ENCODE data around the gene COL27A1. TPM values are rescaled to one million over a fixed set of nuclear protein-coding genes. Genes with fewer than 3 reads are reported as not detected.

COL27A1 gene
- total RNA-seq, 2 experiments from 2014 or later, result 8.4 to 9.7 TPM

DNA sequence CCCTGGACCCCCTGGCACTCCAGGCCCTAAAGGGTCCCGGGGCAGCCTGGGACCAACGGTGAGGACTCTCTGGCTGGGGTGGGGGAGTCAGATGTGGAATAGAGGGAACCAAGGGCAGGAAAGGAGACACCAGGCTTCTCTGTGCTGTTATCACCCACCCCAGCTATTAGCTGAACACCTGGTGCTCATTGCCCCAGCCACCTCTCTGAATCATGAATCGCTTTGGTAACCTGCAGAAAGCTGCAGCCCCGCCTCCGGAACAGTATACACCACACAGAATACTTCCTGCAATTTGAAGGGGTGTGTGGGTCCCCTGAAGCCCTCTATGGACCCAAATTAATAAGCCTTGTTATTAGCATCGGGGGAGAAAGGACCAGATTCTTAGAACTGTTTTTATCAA, 127.2 kb downstream of the COL27A1 start:
- ChIA-PET POLR2A (no interaction called here), CTCF (interaction anchor here (6.2 kb wide), 1 partner anchor 9 kb away, joined by 30 read pairs; no protein-coding TSS in a partner anchor)
- peak; percentile 48 for ATAC-seq
- peak; percentile 21 for DNase-seq
- Mint-ChIP-seq H3K27me3 (peaks cover 1% of the 10 kb centered on the region), H3K4me3 (no peak overlapping the region), H3K4me1 (ENCODE audit: low read depth) (no peaks in the 10 kb centered on the region), H3K27ac (no peak overlapping the region), H3K36me3 (ENCODE audit: low read depth) (no peaks in the 10 kb centered on the region), H3K9me3 (no peaks in the 10 kb centered on the region)
- intact Hi-C loops (cut with micrococcal nuclease), result no loop called here
- TF ChIP-seq, protein P1, sequence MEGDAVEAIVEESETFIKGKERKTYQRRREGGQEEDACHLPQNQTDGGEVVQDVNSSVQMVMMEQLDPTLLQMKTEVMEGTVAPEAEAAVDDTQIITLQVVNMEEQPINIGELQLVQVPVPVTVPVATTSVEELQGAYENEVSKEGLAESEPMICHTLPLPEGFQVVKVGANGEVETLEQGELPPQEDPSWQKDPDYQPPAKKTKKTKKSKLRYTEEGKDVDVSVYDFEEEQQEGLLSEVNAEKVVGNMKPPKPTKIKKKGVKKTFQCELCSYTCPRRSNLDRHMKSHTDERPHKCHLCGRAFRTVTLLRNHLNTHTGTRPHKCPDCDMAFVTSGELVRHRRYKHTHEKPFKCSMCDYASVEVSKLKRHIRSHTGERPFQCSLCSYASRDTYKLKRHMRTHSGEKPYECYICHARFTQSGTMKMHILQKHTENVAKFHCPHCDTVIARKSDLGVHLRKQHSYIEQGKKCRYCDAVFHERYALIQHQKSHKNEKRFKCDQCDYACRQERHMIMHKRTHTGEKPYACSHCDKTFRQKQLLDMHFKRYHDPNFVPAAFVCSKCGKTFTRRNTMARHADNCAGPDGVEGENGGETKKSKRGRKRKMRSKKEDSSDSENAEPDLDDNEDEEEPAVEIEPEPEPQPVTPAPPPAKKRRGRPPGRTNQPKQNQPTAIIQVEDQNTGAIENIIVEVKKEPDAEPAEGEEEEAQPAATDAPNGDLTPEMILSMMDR (IDR thresholded peaks at IDR 0.05), result no peak

DNA sequence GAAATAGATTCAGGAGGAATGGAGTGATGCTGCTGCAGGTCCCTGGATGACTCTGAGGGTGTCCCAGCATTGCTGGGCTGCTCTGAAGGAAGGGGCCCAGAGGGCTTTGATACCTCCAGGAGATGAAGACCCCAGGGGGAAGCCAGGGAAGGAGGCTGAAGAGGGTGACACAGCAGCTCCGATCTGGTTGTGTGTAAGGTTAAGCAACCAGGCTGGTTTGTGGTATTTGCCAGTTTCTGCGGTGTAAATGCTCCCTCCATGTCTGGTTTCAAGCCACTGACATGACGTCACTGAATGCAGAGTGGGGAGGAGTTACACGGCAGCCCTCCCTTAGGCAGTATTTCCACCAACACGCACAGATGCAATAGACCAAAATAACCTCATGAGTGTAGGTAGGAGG, 127.6 kb downstream of the COL27A1 start:
- no peaks in the 10 kb centered on the region for H3K9me3 Mint-ChIP-seq
- POLR2A ChIA-PET, result no interaction called here
- peaks cover 1% of the 10 kb centered on the region for H3K27me3 Mint-ChIP-seq

DNA sequence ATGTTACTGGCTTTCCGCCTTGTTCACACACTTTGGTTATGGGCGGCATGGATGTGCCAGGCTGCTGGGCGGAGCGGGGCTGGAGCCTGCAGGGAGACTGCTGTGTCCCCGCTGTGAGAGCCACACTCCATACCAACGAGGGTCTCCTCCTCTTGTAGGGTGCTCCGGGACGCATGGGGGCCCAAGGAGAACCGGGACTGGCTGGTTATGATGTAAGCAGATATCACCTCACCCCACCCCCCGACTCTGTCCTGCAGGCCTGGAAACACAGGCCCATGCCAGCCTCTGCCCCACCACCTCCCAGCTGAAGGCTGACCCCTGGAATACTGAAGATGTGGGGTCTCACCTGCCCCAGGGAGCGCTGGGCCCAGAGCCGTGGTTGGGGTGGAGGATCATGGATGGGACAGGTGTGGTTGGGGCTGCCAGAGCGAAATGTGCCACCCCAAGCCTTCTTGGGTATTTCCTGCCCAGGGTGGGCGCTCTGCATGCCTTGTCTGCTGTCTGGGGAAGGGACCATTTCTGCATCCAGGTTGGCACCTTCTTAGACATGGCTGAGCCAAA, 128.3 kb downstream of the COL27A1 start:
- no peak overlapping the region for H3K4me3 Mint-ChIP-seq
- intact Hi-C loops (cut with micrococcal nuclease), result no loop called here
- DNase-seq (no peak), ATAC-seq (no peak)
- TF ChIP-seq, protein P1 (IDR thresholded peaks at IDR 0.05), result no peak
- no peaks in the 10 kb centered on the region for H3K36me3 Mint-ChIP-seq (ENCODE audit: low read depth)
- ChIA-PET POLR2A (no interaction called here), CTCF (no interaction called here)
- no peaks in the 10 kb centered on the region for H3K4me1 Mint-ChIP-seq (ENCODE audit: low read depth)
- no peaks in the 10 kb centered on the region for H3K9me3 Mint-ChIP-seq
- no peak overlapping the region for H3K27ac Mint-ChIP-seq
- H3K27me3 Mint-ChIP-seq, result peaks cover 1% of the 10 kb centered on the region

More for the DNA sequence above, 127.6 kb downstream of the COL27A1 start:
- CTCF ChIA-PET, result interaction anchor here (6.2 kb wide), 1 partner anchor 9 kb away, joined by 30 read pairs; no protein-coding TSS in a partner anchor
- ATAC-seq (peak; percentile 80), DNase-seq (peak; percentile 55)
- intact Hi-C loops (cut with micrococcal nuclease), result no loop called here
- Mint-ChIP-seq H3K4me3 (no peak overlapping the region), H3K4me1 (ENCODE audit: low read depth) (no peaks in the 10 kb centered on the region), H3K27ac (no peak overlapping the region), H3K36me3 (ENCODE audit: low read depth) (no peaks in the 10 kb centered on the region)
- TF ChIP-seq, protein P1 (IDR thresholded peaks at IDR 0.05), result no peak

DNA sequence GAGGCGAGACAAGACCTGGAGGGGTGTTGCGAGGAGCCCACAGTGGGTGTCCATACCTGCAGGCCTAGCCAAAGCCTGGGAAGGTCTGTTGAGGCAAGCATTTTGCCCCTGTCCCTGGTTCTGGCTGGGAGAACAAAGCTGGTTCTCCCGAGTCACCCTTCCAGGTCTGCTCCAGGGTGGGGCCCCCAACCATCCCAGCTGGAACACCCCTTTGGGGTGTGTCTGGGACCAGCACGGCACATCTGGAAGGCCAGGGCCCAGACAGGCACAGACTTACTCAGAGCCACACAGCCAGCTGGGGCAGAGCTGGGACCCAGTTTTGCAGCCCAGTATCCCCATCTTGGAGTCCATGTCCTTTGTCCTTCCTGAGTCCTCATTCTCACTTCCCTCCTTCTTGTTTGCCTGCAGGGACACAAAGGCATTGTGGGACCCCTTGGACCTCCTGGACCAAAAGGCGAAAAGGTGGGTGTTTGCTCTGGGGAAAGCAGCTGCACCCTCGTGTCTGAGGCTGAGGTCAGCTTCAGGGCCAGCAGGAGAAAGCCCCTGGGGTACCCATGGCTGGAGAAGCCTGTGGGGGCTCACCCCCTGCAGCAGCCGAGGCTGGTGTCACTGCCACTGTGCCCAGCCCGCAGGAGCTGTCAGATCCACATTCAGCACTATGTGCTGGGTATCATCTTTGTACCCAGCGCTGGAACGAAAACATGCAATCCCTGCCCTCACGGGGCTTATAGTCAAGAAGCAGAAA, 129.2 kb downstream of the COL27A1 start:
- ATAC-seq (no peak), DNase-seq (no peak)
- TF ChIP-seq, protein P1 (IDR thresholded peaks at IDR 0.05), result no peak
- no peaks in the 10 kb centered on the region for H3K9me3 Mint-ChIP-seq
- no peak overlapping the region for H3K4me3 Mint-ChIP-seq
- no peaks in the 10 kb centered on the region for H3K4me1 Mint-ChIP-seq (ENCODE audit: low read depth)
- no peaks in the 10 kb centered on the region for H3K36me3 Mint-ChIP-seq (ENCODE audit: low read depth)
- no peak overlapping the region for H3K27ac Mint-ChIP-seq
- CTCF ChIA-PET, result no interaction called here
- POLR2A ChIA-PET, result interaction anchor here (0.6 kb wide), 1 partner anchor 374 kb away, joined by 3 read pairs; no protein-coding TSS in a partner anchor
- intact Hi-C loops (cut with micrococcal nuclease), result no loop called here
- H3K27me3 Mint-ChIP-seq, result peaks cover 1% of the 10 kb centered on the region
